Activated T-cell treated with anti-CD3 and anti-CD28 coated beads, Interleukin-2, amount 50 U/mL, for 24 hours (primary cell): ENCODE results near the gene ZNF605.
"Not testable (repeated sequence)": the region's sequence is repeated elsewhere in the genome, so short reads cannot be mapped to it uniquely, and the experiment has no call there.

ENCODE experiments used
- DNase-seq: peaks from one replicate; pipeline ENCODE4 v3.0.0-alpha.2; 2020
- H3K27ac Mint-ChIP-seq: 2 replicates; pipeline ENCODE4 v1.8.0; 2020; ENCODE audit warnings: mild to moderate bottlenecking, mixed read lengths
- H3K27me3 Mint-ChIP-seq: 2 replicates; pipeline ENCODE4 v1.8.0; 2020; ENCODE audit warnings: mixed read lengths
- H3K36me3 Mint-ChIP-seq: 2 replicates; pipeline ENCODE4 v1.8.0; 2020; ENCODE audit warnings: low read depth, mixed read lengths
- H3K4me1 Mint-ChIP-seq: 2 replicates; pipeline ENCODE4 v1.8.0; 2020; ENCODE audit warnings: low read depth, mixed read lengths
- H3K4me3 Mint-ChIP-seq: 2 replicates; pipeline ENCODE4 v1.8.0; 2020; ENCODE audit warnings: mild to moderate bottlenecking, moderate library complexity, mixed read lengths
- H3K9me3 Mint-ChIP-seq: 2 replicates; pipeline ENCODE4 v1.8.0; 2020; ENCODE audit warnings: mixed read lengths

The ZNF605 gene

GRCh38 chr12:132953771-132954170 is 2.3 kb downstream of the ZNF605 start:
- H3K27me3 Mint-ChIP-seq, result no peaks in the 10 kb centered on the region
- no peak overlapping the region for H3K27ac Mint-ChIP-seq
- H3K4me1 Mint-ChIP-seq, result peaks cover 28% of the 10 kb centered on the region
- no peak overlapping the region for H3K4me3 Mint-ChIP-seq
- DNase-seq, result no peak
- peaks cover 22% of the 10 kb centered on the region for H3K9me3 Mint-ChIP-seq
- peaks cover 25% of the 10 kb centered on the region for H3K36me3 Mint-ChIP-seq

GRCh38 chr12:132953163-132953425 is 3.0 kb downstream of the ZNF605 start:
- DNase-seq, result no peak
- no peak overlapping the region for H3K4me3 Mint-ChIP-seq
- no peak overlapping the region for H3K27ac Mint-ChIP-seq
- peaks cover 28% of the 10 kb centered on the region for H3K4me1 Mint-ChIP-seq
- peaks cover 27% of the 10 kb centered on the region for H3K9me3 Mint-ChIP-seq
- peaks cover 24% of the 10 kb centered on the region for H3K36me3 Mint-ChIP-seq
- H3K27me3 Mint-ChIP-seq, result no peaks in the 10 kb centered on the region

GRCh38 chr12:132952371-132953162 is 3.5 kb downstream of the ZNF605 start:
- peaks cover 29% of the 10 kb centered on the region for H3K9me3 Mint-ChIP-seq
- H3K27ac Mint-ChIP-seq, result no peak overlapping the region
- H3K27me3 Mint-ChIP-seq, result no peaks in the 10 kb centered on the region

GRCh38 chr12:132951649-132952048 is 4.5 kb downstream of the ZNF605 start:
- peaks cover 23% of the 10 kb centered on the region for H3K4me1 Mint-ChIP-seq
- H3K4me3 Mint-ChIP-seq, result no peak overlapping the region
- H3K36me3 Mint-ChIP-seq, result peaks cover 29% of the 10 kb centered on the region
- no peak for DNase-seq
- peaks cover 29% of the 10 kb centered on the region for H3K9me3 Mint-ChIP-seq
- H3K27me3 Mint-ChIP-seq, result no peaks in the 10 kb centered on the region
- no peak overlapping the region for H3K27ac Mint-ChIP-seq

More at GRCh38 chr12:132952371-132953162, 3.5 kb downstream of the ZNF605 start:
- no peak overlapping the region for H3K4me3 Mint-ChIP-seq
- DNase-seq, result no peak
- peaks cover 24% of the 10 kb centered on the region for H3K36me3 Mint-ChIP-seq
- H3K4me1 Mint-ChIP-seq, result peaks cover 28% of the 10 kb centered on the region

GRCh38 chr12:132950844-132951535 is 5.1 kb downstream of the ZNF605 start:
- H3K36me3 Mint-ChIP-seq, result peaks cover 29% of the 10 kb centered on the region
- DNase-seq, result no peak
- H3K27me3 Mint-ChIP-seq, result no peaks in the 10 kb centered on the region
- no peak overlapping the region for H3K27ac Mint-ChIP-seq
- H3K4me3 Mint-ChIP-seq, result no peak overlapping the region
- H3K9me3 Mint-ChIP-seq, result peaks cover 30% of the 10 kb centered on the region
- peaks cover 19% of the 10 kb centered on the region for H3K4me1 Mint-ChIP-seq

GRCh38 chr12:132949936-132950837 is 5.9 kb downstream of the ZNF605 start:
- Mint-ChIP-seq H3K27ac (no peak overlapping the region), H3K4me3 (no peak overlapping the region), H3K27me3 (no peaks in the 10 kb centered on the region), H3K9me3 (peaks cover 36% of the 10 kb centered on the region), H3K4me1 (peaks cover 15% of the 10 kb centered on the region), H3K36me3 (peaks cover 36% of the 10 kb centered on the region)
- no peak for DNase-seq

- peaks cover 42% of the 10 kb centered on the region for H3K9me3 Mint-ChIP-seq
- H3K36me3 Mint-ChIP-seq, result peaks cover 48% of the 10 kb centered on the region
Observed at GRCh38 chr12:132948146-132949066, 7.7 kb downstream of the ZNF605 start.

GRCh38 chr12:132946246-132946820 is 9.8 kb downstream of the ZNF605 start:
- Mint-ChIP-seq H3K9me3 (peaks cover 50% of the 10 kb centered on the region), H3K27ac (no peak overlapping the region), H3K36me3 (peaks cover 59% of the 10 kb centered on the region), H3K4me3 (no peak overlapping the region), H3K4me1 (no peaks in the 10 kb centered on the region), H3K27me3 (no peaks in the 10 kb centered on the region)
- DNase-seq, result no peak

More at GRCh38 chr12:132948146-132949066, 7.7 kb downstream of the ZNF605 start:
- Mint-ChIP-seq H3K4me3 (no peak overlapping the region), H3K4me1 (no peaks in the 10 kb centered on the region), H3K27me3 (no peaks in the 10 kb centered on the region), H3K27ac (no peak overlapping the region)
- DNase-seq, result no peak

GRCh38 chr12:132945806-132946205 is 10.3 kb downstream of the ZNF605 start:
- Mint-ChIP-seq H3K4me3 (no peak overlapping the region), H3K27ac (no peak overlapping the region), H3K27me3 (no peaks in the 10 kb centered on the region), H3K36me3 (peaks cover 65% of the 10 kb centered on the region), H3K9me3 (peaks cover 55% of the 10 kb centered on the region), H3K4me1 (no peaks in the 10 kb centered on the region)
- no peak for DNase-seq

- no peak for DNase-seq
- peaks cover 81% of the 10 kb centered on the region for H3K36me3 Mint-ChIP-seq
Observed at GRCh38 chr12:132942611-132943010, 13.5 kb downstream of the ZNF605 start.

GRCh38 chr12:132941336-132941954 is 14.7 kb downstream of the ZNF605 start:
- Mint-ChIP-seq H3K27me3 (no peaks in the 10 kb centered on the region), H3K27ac (no peak overlapping the region), H3K4me1 (no peaks in the 10 kb centered on the region), H3K9me3 (peaks cover 51% of the 10 kb centered on the region), H3K36me3 (peaks cover 81% of the 10 kb centered on the region), H3K4me3 (no peak overlapping the region)
- no peak for DNase-seq

More at GRCh38 chr12:132942611-132943010, 13.5 kb downstream of the ZNF605 start:
- Mint-ChIP-seq H3K4me1 (no peaks in the 10 kb centered on the region), H3K27ac (no peak overlapping the region), H3K9me3 (peaks cover 44% of the 10 kb centered on the region), H3K4me3 (no peak overlapping the region), H3K27me3 (no peaks in the 10 kb centered on the region)

- H3K27me3 Mint-ChIP-seq, result no peaks in the 10 kb centered on the region
- DNase-seq, result no peak
- no peak overlapping the region for H3K27ac Mint-ChIP-seq
- no peaks in the 10 kb centered on the region for H3K4me1 Mint-ChIP-seq
- H3K9me3 Mint-ChIP-seq, result peaks cover 49% of the 10 kb centered on the region
- H3K4me3 Mint-ChIP-seq, result no peak overlapping the region
- peaks cover 76% of the 10 kb centered on the region for H3K36me3 Mint-ChIP-seq
Observed at GRCh38 chr12:132940071-132940719, 15.9 kb downstream of the ZNF605 start.

- not testable (repeated sequence) for DNase-seq, H3K4me3 Mint-ChIP-seq, H3K4me1 Mint-ChIP-seq, H3K27ac Mint-ChIP-seq, H3K27me3 Mint-ChIP-seq
- Mint-ChIP-seq H3K9me3 (peaks cover 45% of the 10 kb centered on the region), H3K36me3 (peaks cover 74% of the 10 kb centered on the region)
Observed at GRCh38 chr12:132938807-132939206, 17.3 kb downstream of the ZNF605 start.
